SH-SY5Y (cell line): ENCODE results near the gene BEX2.

ENCODE experiments used
- GATA2 ChIP-seq: IDR thresholded peaks from 2 replicates; pipeline ENCODE4 v1.6.1; 2011; ENCODE audit warnings: mild to moderate bottlenecking, low read depth, low read length
- GATA3 ChIP-seq: IDR thresholded peaks from 2 replicates; pipeline ENCODE4 v1.6.1; 2011; ENCODE audit warnings: low read depth, mild to moderate bottlenecking, low read length, moderate library complexity

GRCh38 chrX:103347682-103348397, 37.0 kb upstream of the BEX2 start:
- TF ChIP-seq GATA2 (no peak), GATA3 (no peak)
